GM12878 (cell line): ENCODE results near the gene UNC80. TPM values are rescaled to one million over a fixed set of nuclear protein-coding genes. Genes with fewer than 3 reads are reported as not detected.

Experiments used
- ATAC-seq: fragments of 200-7000 bp; cut with Tn5 transposase; 3 replicates; pipeline ENCODE4 v1.9.1; 2020; ENCODE audit warnings: mild to moderate bottlenecking, moderate library complexity
- BruUV-seq: library from RNA; stranded (reverse); fragments of 400-500 nt; replicated peaks from 2 replicates; lab custom pipeline; 2021; lab: Mats Ljungman, UMichigan
- CTCF ChIA-PET: fragments of 300-600 bp; sonication (Branson Sonifier 250); formaldehyde crosslinking; extraction: SDS; loops from one replicate; lab custom pipeline; 2021; ENCODE audit warnings: inconsistent platforms; lab: Yijun Ruan, JAX
- POLR2A ChIA-PET: fragments of 350-600 bp; formaldehyde crosslinking; extraction: SDS; loops from one replicate; lab custom pipeline; 2021; ENCODE audit warnings: inconsistent platforms; lab: Charles Lee
- RAD21 ChIA-PET: fragments of 300-600 bp; sonication (Branson Sonifier 250); formaldehyde crosslinking; loops from one replicate; lab custom pipeline; 2023; ENCODE audit warnings: antibody characterized with exemption; ENCODE audit not compliant: unreplicated experiment; lab: Charles Lee
- SMC1A ChIA-PET: fragments of 300-600 bp; sonication (Branson Sonifier 250); formaldehyde crosslinking; loops from one replicate; lab custom pipeline; 2023; ENCODE audit not compliant: unreplicated experiment, uncharacterized antibody; lab: Charles Lee
- DNase-seq: peaks from one replicate; pipeline ENCODE4 v3.0.0-alpha.2; 2011; ENCODE audit warnings: low read depth, low spot score
- FAIRE-seq: peaks from 3 replicates; lab custom pipeline; 2011; peaks lifted over from hg19 to GRCh38; lab: Jason Lieb, UNC
- H2AFZ ChIP-seq: 2 replicates; pipeline ENCODE4 v1.6.0; 2011; ENCODE audit warnings: low read depth, low read length, control low read depth; ENCODE audit not compliant: control insufficient read depth
- H3K27ac ChIP-seq: 2 replicates; pipeline ENCODE4 v1.5.1; 2011; ENCODE audit warnings: control low read depth; ENCODE audit not compliant: control insufficient read depth, insufficient read depth
- H3K27me3 ChIP-seq, 2 experiments: replicated peaks in 1 of 2; 2 replicates each; pipeline versions ENCODE4 v1.6.0 to v1.6.1; 2011; ENCODE audit warnings: low read length in 1 of 2; ENCODE audit not compliant: control insufficient read depth in 2 of 2, insufficient read depth in 2 of 2
- H3K36me3 ChIP-seq, 2 experiments: 2 replicates each; pipeline ENCODE4 v1.5.1; 2011; ENCODE audit warnings: low read length in 1 of 2; ENCODE audit not compliant: control insufficient read depth in 2 of 2, insufficient read depth in 2 of 2
- H3K4me1 ChIP-seq: 2 replicates; pipeline ENCODE4 v1.6.1; 2011; ENCODE audit warnings: mild to moderate bottlenecking, low read length, moderate library complexity, mixed read lengths; ENCODE audit not compliant: control insufficient read depth, insufficient read depth
- H3K4me2 ChIP-seq: 2 replicates; pipeline ENCODE4 v1.6.0; 2011; ENCODE audit warnings: control low read depth; ENCODE audit not compliant: control insufficient read depth, insufficient read depth
- H3K4me3 ChIP-seq: fragments of 200-600 bp; sonication (generic); 2 replicates; pipeline ENCODE4 v1.5.1; 2016
- H3K79me2 ChIP-seq: 2 replicates; pipeline ENCODE4 v1.6.0; 2011; ENCODE audit warnings: low read length; ENCODE audit not compliant: control insufficient read depth, insufficient read depth
- H3K9ac ChIP-seq: 2 replicates; pipeline ENCODE4 v1.8.0; 2011; ENCODE audit warnings: low read length, control low read depth, mixed read lengths; ENCODE audit not compliant: control insufficient read depth, insufficient read depth
- H3K9me3 ChIP-seq: replicated peaks from 3 replicates; pipeline ENCODE4 v1.5.1; 2011; ENCODE audit warnings: mild to moderate bottlenecking, low read length; ENCODE audit not compliant: control insufficient read depth, insufficient read depth
- H4K20me1 ChIP-seq: 2 replicates; pipeline ENCODE4 v1.6.0; 2011; ENCODE audit not compliant: control insufficient read depth, insufficient read depth
- BACH1 ChIP-seq: fragments of 450-650 bp; IDR thresholded peaks from 2 replicates; pipeline ENCODE4 v1.6.1; 2017; ENCODE audit warnings: mild to moderate bottlenecking, borderline replicate concordance
- CBX5 ChIP-seq: sonication (generic); IDR thresholded peaks from 2 replicates; pipeline ENCODE4 v1.6.1; 2016; ENCODE audit warnings: low read depth, moderate library complexity, mild to moderate bottlenecking, inconsistent platforms
- CHD1 ChIP-seq: IDR thresholded peaks from 2 replicates; pipeline ENCODE4 v1.6.1; 2012; ENCODE audit warnings: low read depth, low read length, improper control_type of control experiment
- FOXM1 ChIP-seq: IDR thresholded peaks from 2 replicates; pipeline ENCODE4 v1.6.1; 2012; ENCODE audit warnings: low read depth, mild to moderate bottlenecking, inconsistent platforms, low read length, moderate library complexity
- MEF2A ChIP-seq: IDR thresholded peaks from 2 replicates; pipeline ENCODE4 v1.6.1; 2011; ENCODE audit warnings: low read depth, mild to moderate bottlenecking, low read length, moderate library complexity; ENCODE audit not compliant: insufficient read depth
- MYB ChIP-seq: fragments of 150-350 bp; IDR thresholded peaks from 2 replicates; pipeline ENCODE4 v1.6.1; 2014; ENCODE audit warnings: mild to moderate bottlenecking, low read depth, low read length, borderline replicate concordance
- NR2F1 ChIP-seq: fragments of 450-650 bp; conservative IDR thresholded peaks from 2 replicates; pipeline ENCODE4 v1.6.1; 2017; ENCODE audit warnings: mild to moderate bottlenecking
- RFX5 ChIP-seq: IDR thresholded peaks from 2 replicates; pipeline ENCODE4 v1.6.1; 2011; ENCODE audit warnings: low read depth, low read length, improper control_type of control experiment
- STAT1 ChIP-seq: fragments of 450-650 bp; conservative IDR thresholded peaks from 2 replicates; pipeline ENCODE4 v1.6.1; 2014; ENCODE audit warnings: antibody characterized with exemption, mild to moderate bottlenecking
- SUPT20H ChIP-seq: IDR thresholded peaks from 2 replicates; pipeline ENCODE4 v1.6.1; 2011; ENCODE audit warnings: low read depth, mild to moderate bottlenecking, low read length, moderate library complexity, borderline replicate concordance; ENCODE audit not compliant: control insufficient read depth
- SUZ12 ChIP-seq: fragments of 200-600 bp; sonication (generic); IDR thresholded peaks from one replicate; pipeline ENCODE4 v1.6.1; 2018; ENCODE audit warnings: antibody characterized with exemption, mild to moderate bottlenecking; ENCODE audit not compliant: unreplicated experiment
- ZSCAN29 ChIP-seq: fragments of 450-650 bp; IDR thresholded peaks from 2 replicates; pipeline ENCODE4 v1.6.1; 2017; ENCODE audit warnings: mild to moderate bottlenecking, moderate library complexity
- WGBS: methylation state at CpG from one replicate; pipeline ENCODE4 v1.1.6; 2016; ENCODE audit warnings: low lambda C conversion rate; ENCODE audit not compliant: insufficient replicate concordance, insufficient coverage; ENCODE audit errors: missing lambda C conversion rate; 5-methylcytosine and 5-hydroxymethylcytosine counted together
- in situ Hi-C: fragments of 300-500 bp; cut with MboI; formaldehyde crosslinking; loops from 9 replicates; pipeline ENCODE4 v1.14.3; 2018; ENCODE audit warnings: mixed read lengths
- intact Hi-C: fragments of 100-400 bp; cut with micrococcal nuclease; formaldehyde crosslinking; loops from one replicate; pipeline ENCODE4 v1.14.2; 2022; ENCODE audit not compliant: unreplicated experiment
- polyA plus RNA-seq, 11 experiments: library from polyadenylated mRNA; depleted of rRNA in 4 of 11; unstranded in 6 of 11; stranded (reverse) in 5 of 11; fragments of >200 nt; fragmentation: Nextera tagmentation in 4 of 11; fragmentation: Illumina TruSeq in 1 of 11; extraction: Ambion mirVana in 4 of 11; extraction: Trizol in 1 of 11; gene quantifications; 1 replicate in 1 of 11; 2 replicates in 10 of 11; pipeline versions ENCODE4 v1.2.1 to v1.2.3, GENCODE V29; 2011 to 2016; ENCODE audit warnings: inconsistent platforms in 2 of 11, missing spikeins in 2 of 11, low read depth in 1 of 11
- total RNA-seq, 4 experiments: library from RNA; depleted of rRNA in 3 of 4; stranded (reverse); fragments of >200 nt in 3 of 4; fragmentation: Illumina TruSeq in 1 of 4; extraction: Trizol in 1 of 4; gene quantifications; 2 replicates each; pipeline versions ENCODE4 v1.2.1 to v1.2.3, GENCODE V29; 2013 to 2021
- TF ChIP-seq, protein P1 (sequence below): fragments of 450-650 bp; IDR thresholded peaks from 2 replicates; pipeline ENCODE4 v1.6.1; 2016; ENCODE audit warnings: mild to moderate bottlenecking, moderate library complexity, borderline replicate concordance

The UNC80 gene
- total and polyA plus RNA-seq, 10 of the 15 experiments (the other 5 are each of a cell fraction or from before 2014, with no cell fraction given), result not detected

DNA sequence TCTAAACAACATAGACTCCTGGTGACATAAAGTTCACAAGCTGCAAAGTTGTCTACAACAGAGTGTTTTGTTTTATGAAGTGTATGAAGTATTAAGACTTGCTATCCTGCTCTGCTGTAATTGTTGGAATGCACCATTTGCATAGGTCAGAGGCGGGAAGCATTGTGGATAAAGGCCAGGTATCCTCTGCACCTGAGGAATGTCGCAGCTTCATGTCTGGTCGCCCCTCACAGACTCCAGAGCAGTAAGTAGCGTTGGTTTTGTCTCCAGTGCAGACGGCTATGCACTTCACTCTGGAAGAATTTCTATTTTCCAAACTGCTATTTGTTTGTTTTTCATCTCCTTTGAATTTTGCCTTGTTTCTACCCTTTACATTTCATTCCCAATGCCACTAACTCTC lies 63.1 kb downstream of the UNC80 start:
- Histone ChIP-seq H4K20me1 (no peaks in the 10 kb centered on the region), H2AFZ (no peak overlapping the region), H3K4me1 (no peaks in the 10 kb centered on the region), H3K9ac (no peak overlapping the region), H3K36me3 (no peaks in the 10 kb centered on the region), H3K4me3 (no peak overlapping the region)
- no peak for ATAC-seq
- RAD21 ChIA-PET, result no interaction called here
- SMC1A ChIA-PET, result no interaction called here
- no peak for FAIRE-seq
- WGBS, result 9% methylated on average over 5 of the region's 5 CpGs
- no TSS peak for BruUV-seq
- in situ Hi-C loops, result no loop called here
- TF ChIP-seq MEF2A (no peak), ZSCAN29 (no peak), RFX5 (no peak), MYB (no peak), NR2F1 (no peak), FOXM1 (no peak), SUPT20H (no peak), STAT1 (no peak), SUZ12 (no peak), BACH1 (no peak), CBX5 (no peak), CHD1 (no peak)
- TF ChIP-seq, protein P1, sequence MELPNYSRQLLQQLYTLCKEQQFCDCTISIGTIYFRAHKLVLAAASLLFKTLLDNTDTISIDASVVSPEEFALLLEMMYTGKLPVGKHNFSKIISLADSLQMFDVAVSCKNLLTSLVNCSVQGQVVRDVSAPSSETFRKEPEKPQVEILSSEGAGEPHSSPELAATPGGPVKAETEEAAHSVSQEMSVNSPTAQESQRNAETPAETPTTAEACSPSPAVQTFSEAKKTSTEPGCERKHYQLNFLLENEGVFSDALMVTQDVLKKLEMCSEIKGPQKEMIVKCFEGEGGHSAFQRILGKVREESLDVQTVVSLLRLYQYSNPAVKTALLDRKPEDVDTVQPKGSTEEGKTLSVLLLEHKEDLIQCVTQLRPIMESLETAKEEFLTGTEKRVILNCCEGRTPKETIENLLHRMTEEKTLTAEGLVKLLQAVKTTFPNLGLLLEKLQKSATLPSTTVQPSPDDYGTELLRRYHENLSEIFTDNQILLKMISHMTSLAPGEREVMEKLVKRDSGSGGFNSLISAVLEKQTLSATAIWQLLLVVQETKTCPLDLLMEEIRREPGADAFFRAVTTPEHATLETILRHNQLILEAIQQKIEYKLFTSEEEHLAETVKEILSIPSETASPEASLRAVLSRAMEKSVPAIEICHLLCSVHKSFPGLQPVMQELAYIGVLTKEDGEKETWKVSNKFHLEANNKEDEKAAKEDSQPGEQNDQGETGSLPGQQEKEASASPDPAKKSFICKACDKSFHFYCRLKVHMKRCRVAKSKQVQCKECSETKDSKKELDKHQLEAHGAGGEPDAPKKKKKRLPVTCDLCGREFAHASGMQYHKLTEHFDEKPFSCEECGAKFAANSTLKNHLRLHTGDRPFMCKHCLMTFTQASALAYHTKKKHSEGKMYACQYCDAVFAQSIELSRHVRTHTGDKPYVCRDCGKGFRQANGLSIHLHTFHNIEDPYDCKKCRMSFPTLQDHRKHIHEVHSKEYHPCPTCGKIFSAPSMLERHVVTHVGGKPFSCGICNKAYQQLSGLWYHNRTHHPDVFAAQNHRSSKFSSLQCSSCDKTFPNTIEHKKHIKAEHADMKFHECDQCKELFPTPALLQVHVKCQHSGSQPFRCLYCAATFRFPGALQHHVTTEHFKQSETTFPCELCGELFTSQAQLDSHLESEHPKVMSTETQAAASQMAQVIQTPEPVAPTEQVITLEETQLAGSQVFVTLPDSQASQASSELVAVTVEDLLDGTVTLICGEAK, result no peak
- TF ChIP-seq, all 136 proteins: peak for 0
- no peak overlapping the region for H3K27ac ChIP-seq
- ChIA-PET CTCF (no interaction called here), POLR2A (no interaction called here)
- DNase-seq, result no peak
- intact Hi-C loops, result no loop called here
- no peak overlapping the region for H3K4me2 ChIP-seq
- no peaks in the 10 kb centered on the region for H3K9me3 ChIP-seq
- no peaks in the 10 kb centered on the region for H3K27me3 ChIP-seq
- no peaks in the 10 kb centered on the region for H3K79me2 ChIP-seq
